ENCODE results near the gene MLLT6. TPM values are rescaled to one million over a fixed set of nuclear protein-coding genes. Genes with fewer than 3 reads are reported as not detected.

Gene MLLT6
- total RNA-seq, 1 experiment from 2014 or later, result 48.0 TPM

- ATAC-seq (peak; percentile 0; the same call in 1 of the 2 replicates), DNase-seq (ENCODE audit: low spot score) (no peak)
- H3K36me3 Mint-ChIP-seq, result no peaks in the 10 kb centered on the region
- POLR2A ChIA-PET, result interaction anchor here (0.6 to 0.9 kb wide), 2 partner anchors 18 to 59 kb away, joined by 3 to 6 read pairs; no protein-coding TSS in a partner anchor
- CTCF ChIA-PET, result interaction anchor here (0.6 to 1.0 kb wide), 4 partner anchors 25 to 144 kb away, joined by 3 to 9 read pairs (median 3); no protein-coding TSS in a partner anchor
- peak overlapping the region; percentile 71 for H3K4me3 Mint-ChIP-seq
- peaks cover 41% of the 10 kb centered on the region for H3K4me1 Mint-ChIP-seq
- peaks cover 91% of the 10 kb centered on the region for H3K27me3 Mint-ChIP-seq (ENCODE audit: low read depth)
- H3K9me3 Mint-ChIP-seq, result no peaks in the 10 kb centered on the region
- no peak overlapping the region for H3K27ac Mint-ChIP-seq
- TF ChIP-seq HMGXB4 (CRISPR knock-in tag; IDR thresholded peaks at IDR 0.05) (0 out of 2 replicates have a peak, but pooled peaks have one; percentile 57), NR3C1 (CRISPR knock-in tag; conservative IDR thresholded peaks at IDR 0.05; ENCODE audit: low read depth) (no peak), JUN (CRISPR knock-in tag; IDR thresholded peaks at IDR 0.05) (no peak)
Observed at GRCh38 chr17:38701504-38702165, 3.4 kb upstream of the MLLT6 start.

GRCh38 chr17:38702166-38702915, 2.7 kb upstream of the MLLT6 start:
- peaks cover 48% of the 10 kb centered on the region for H3K4me1 Mint-ChIP-seq
- peak overlapping the region; percentile 88 for H3K4me3 Mint-ChIP-seq
- H3K27ac Mint-ChIP-seq, result no peak overlapping the region
- DNase-seq (ENCODE audit: low spot score) (peak; percentile 81), ATAC-seq (peak; percentile 31)
- ChIA-PET POLR2A (interaction anchor here (0.6 to 0.9 kb wide), 2 partner anchors 17 to 58 kb away, joined by 3 to 6 read pairs; no protein-coding TSS in a partner anchor), CTCF (interaction anchor here (0.6 to 1.6 kb wide), 6 partner anchors 26 to 193 kb away, joined by 3 to 9 read pairs (median 3); no protein-coding TSS in a partner anchor)
- H3K36me3 Mint-ChIP-seq, result no peaks in the 10 kb centered on the region
- H3K27me3 Mint-ChIP-seq (ENCODE audit: low read depth), result peaks cover 91% of the 10 kb centered on the region
- H3K9me3 Mint-ChIP-seq, result no peaks in the 10 kb centered on the region
- TF ChIP-seq USF1 (CRISPR knock-in tag; IDR thresholded peaks at IDR 0.05) (no peak), E2F5 (CRISPR knock-in tag; IDR thresholded peaks at IDR 0.05) (no peak), TEAD1 (CRISPR knock-in tag; IDR thresholded peaks at IDR 0.05) (no peak), ESRRA (CRISPR knock-in tag; IDR thresholded peaks at IDR 0.05; ENCODE audit: borderline replicate concordance) (no peak), AR (CRISPR knock-in tag; IDR thresholded peaks at IDR 0.05) (no peak), ZNF317 (CRISPR knock-in tag; IDR thresholded peaks at IDR 0.05; ENCODE audit: borderline replicate concordance, low read depth) (no peak), FOXP4 (CRISPR knock-in tag; IDR thresholded peaks at IDR 0.05) (no peak), ZNF396 (CRISPR knock-in tag; IDR thresholded peaks at IDR 0.05; ENCODE audit: borderline replicate concordance) (no peak), CREM (CRISPR knock-in tag; IDR thresholded peaks at IDR 0.05) (no peak), ATF3 (CRISPR knock-in tag; conservative IDR thresholded peaks at IDR 0.05) (no peak), ZNF423 (CRISPR knock-in tag; IDR thresholded peaks at IDR 0.05) (no peak), ATF6 (CRISPR knock-in tag; IDR thresholded peaks at IDR 0.05) (no peak), ZBTB43 (CRISPR knock-in tag; IDR thresholded peaks at IDR 0.05) (peak; percentile 50; the same call in 1 of the 2 replicates), ELF4 (CRISPR knock-in tag; IDR thresholded peaks at IDR 0.05; ENCODE audit: low read depth) (no peak), ZNF263 (CRISPR knock-in tag; IDR thresholded peaks at IDR 0.05; ENCODE audit: low read depth) (no peak), SOX15 (CRISPR knock-in tag; IDR thresholded peaks at IDR 0.05) (no peak), GABPB1 (CRISPR knock-in tag; IDR thresholded peaks at IDR 0.05) (peak; percentile 45)
